ENCODE results near the gene MAPK13.

GRCh38 chr6:36120539-36120938 is 9.8 kb upstream of the MAPK13 start:
- TF ChIP-seq ZNF138 (CRISPR knock-in tag; conservative IDR thresholded peaks at IDR 0.05) (no peak), CTCF (IDR thresholded peaks at IDR 0.05) (no peak), TEAD4 (CRISPR knock-in tag; IDR thresholded peaks at IDR 0.05) (no peak), ATF2 (CRISPR knock-in tag; IDR thresholded peaks at IDR 0.05; ENCODE audit: borderline replicate concordance, low read depth) (no peak), HMGXB4 (CRISPR knock-in tag; IDR thresholded peaks at IDR 0.05) (no peak), NR2C2 (CRISPR knock-in tag; IDR thresholded peaks at IDR 0.05) (no peak), USF2 (CRISPR knock-in tag; IDR thresholded peaks at IDR 0.05) (no peak), CBFB (CRISPR knock-in tag; IDR thresholded peaks at IDR 0.05; ENCODE audit: low read depth) (no peak), E2F4 (CRISPR knock-in tag; IDR thresholded peaks at IDR 0.05; ENCODE audit: borderline replicate concordance, low read depth) (no peak), ZNF263 (CRISPR knock-in tag; IDR thresholded peaks at IDR 0.05; ENCODE audit: low read depth) (no peak), ATF6 (CRISPR knock-in tag; IDR thresholded peaks at IDR 0.05) (no peak), ZNF396 (CRISPR knock-in tag; IDR thresholded peaks at IDR 0.05; ENCODE audit: borderline replicate concordance) (no peak)

All from WTC11 (cell line).